MV-4-11 (cell line): ENCODE results near the gene XRCC5.
A peak's percentile ranks its signal among the peaks of the same experiment; 100 is the strongest.

Experiments
- DNase-seq: peaks from one replicate; lab custom pipeline; 2025; lab: John Stamatoyannopoulos, UW

Gene XRCC5

DNA sequence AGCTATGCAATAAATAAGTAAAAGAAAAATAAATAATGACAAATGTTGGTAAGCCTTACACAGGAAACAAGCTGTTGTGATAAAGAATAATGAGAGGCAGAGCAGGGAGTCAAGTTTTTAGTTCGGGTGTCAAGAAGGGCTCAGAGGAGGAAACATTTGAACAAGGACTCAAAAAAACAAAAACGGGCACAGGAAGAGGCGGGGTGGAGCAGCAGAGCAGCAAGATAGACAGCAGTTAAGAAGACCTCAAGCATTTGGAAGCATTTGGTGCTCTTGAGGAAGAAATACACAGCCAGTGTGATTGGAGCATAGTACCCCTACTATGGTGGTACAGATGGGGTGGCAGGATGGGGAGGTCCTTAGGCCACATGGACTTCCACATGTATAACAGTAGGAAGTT, 24.6 kb upstream of the XRCC5 start:
- no peak for DNase-seq

DNA sequence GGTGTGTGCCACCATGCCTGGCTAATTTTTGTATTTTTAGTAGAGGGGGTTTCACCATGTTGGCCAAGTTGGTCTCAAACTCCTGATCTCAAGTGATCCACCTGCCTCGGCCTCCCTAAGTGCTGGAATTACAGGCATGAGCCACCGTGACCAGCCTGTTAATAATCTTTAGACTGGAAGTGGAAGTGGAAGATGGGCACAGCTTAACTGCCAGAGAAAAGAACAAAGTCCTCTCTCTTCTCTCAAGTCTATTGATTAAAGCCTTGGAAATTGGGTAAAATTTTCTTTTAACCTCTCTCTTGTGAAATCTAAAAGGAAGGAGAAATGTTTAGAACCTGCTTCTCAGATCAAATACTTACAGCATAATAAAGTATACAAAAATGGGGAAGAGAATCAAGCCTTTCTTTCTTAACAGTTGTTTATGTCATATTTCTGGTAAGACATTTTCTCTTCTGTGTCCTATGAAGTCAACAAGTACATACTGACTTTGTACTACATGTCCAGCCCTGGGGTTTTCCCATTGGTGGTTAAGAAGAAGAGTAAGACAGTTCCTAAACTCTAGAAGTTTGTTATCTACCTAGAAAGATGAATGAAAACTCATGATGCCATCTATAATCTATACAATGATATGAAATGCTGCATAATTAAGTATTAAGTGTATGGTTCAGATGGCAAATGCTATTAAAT, 22.8 kb upstream of the XRCC5 start:
- DNase-seq: no peak

DNA sequence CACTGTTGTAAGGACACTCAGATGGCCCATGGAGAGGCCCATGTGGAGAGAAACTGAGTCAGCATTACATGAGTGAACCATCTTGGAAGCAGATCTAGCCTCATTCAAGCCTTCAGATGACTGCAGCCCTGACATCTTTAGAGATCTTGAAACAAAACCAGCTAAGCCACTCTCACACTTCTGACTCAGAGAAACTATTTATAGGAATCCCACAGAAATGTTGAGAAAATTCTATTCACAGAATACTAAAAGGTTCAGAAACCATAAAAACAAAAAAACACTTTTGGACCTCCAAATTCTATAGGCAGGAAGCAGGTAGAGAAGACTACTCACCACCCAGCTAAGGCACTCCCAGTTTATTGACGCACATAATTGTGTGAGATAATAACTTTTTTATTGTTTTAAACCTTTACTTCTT, 18.8 kb upstream of the XRCC5 start:
- peak; percentile 73 for DNase-seq

DNA sequence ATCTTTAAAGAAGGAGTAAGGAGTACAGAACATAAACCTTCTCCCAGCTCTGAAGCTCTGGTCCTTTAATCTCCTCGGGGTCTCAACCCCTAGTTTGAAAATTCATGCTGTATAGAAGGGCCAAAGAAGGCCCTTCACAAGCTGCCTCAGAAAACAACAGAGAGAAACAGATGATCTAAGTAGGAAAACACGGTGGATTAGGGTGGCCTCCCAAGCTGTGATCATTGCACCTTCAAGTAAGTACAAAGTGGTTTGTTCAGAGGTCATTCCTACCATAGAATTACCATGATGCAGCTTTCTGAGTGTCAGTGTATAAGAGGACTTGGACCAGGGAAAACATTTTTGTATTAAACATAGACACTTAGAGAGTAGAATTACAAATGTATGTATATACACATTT, 16.5 kb upstream of the XRCC5 start:
- no peak for DNase-seq

DNA sequence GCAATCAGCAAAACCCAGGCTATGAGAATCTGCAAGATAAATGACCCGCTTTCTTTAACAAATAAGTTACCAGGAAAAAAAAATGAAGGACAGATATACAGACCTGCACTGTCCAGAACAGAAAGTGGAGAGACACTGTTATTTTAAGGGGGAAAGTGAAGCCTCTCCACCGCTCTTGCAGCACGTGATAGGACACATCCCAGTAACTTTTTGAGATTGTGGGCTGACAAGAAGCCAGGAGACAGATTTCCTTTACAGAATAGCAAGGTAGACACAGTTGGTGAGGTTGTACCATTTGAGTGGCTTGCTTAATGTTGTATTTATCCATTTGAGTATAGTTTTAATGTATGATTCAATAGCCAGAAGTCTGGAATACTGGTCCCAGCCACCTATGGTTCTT, 14.4 kb upstream of the XRCC5 start:
- no peak for DNase-seq

DNA sequence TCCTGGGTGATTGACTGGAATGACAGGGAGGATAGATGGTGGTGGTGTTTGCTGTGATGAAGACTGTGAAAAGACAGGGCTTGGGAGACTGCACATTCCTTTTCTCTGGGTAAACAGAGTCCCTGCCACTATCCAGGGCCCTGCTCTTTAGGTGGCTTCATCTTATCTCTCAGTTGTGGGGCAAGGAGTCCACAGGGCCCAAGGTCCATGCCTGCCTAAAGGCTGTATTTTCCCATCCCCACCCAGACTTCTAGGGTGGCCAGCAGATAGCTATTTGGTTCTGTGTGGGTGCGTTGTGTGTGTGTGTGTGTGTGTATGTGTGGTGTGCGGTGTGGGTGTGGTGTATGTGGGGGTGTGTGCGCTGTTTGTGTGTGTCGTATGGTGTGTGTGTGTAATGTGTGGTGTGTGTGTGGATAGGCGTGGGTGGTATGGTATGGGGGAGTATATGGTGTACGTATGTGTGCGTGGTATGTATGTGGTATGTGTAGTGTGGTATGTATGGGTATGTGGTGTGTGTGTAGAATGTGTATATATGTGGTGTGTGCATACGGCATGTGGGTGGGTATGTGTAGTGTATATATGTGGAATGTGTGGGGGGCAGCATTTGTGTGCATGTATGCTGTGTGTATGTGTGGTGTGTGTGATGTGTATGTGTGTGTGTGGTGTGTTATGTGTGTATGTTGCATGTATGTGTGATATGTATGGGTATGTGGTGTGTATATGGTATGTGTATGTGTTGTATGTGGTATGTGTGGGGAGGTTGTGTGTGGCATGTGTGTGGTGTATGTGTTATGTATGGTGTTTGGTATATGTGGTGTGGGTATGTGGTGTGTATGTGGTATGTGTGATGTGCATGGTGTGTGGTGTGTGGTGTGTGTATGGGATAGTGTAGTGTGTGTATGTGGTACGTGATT, 10.5 kb upstream of the XRCC5 start:
- no peak for DNase-seq

DNA sequence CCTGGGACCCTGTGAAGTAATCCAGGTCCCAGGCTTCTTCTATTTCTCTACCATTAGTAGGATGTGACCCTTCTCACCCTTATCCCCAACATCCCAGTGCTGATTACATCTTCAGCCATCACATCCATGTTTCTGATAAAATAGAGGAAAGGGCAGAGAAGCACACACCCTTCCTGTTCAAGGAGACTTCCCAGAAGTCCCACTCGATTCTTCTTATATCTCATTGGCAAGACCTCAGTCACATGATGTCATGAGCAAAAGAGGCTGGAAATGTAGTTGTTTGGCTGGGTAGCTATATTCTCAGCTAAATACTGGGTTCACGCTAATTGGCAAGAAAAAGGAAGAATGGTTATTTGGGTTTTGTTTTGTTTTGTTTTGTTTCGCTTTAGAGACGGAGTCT, 8.0 kb upstream of the XRCC5 start:
- no peak for DNase-seq

DNA sequence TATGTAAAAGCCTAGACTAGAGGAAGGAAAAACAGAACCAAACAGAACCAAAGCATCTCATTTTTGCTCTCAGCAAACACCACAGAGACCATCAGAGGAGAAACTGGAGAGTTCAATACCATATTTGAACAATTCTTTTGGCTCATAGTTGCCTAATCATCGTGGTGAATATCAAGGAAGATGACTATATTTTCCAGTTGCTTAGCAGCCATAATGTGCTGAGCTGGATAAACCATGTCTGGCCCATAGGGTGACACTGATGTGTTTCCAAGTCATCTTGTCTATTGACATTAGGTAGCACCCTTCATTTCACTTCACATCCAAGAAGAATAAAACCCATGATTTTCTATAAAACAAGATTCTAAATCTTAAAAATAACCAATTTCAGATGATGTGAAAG, 5.9 kb upstream of the XRCC5 start:
- no peak for DNase-seq

DNA sequence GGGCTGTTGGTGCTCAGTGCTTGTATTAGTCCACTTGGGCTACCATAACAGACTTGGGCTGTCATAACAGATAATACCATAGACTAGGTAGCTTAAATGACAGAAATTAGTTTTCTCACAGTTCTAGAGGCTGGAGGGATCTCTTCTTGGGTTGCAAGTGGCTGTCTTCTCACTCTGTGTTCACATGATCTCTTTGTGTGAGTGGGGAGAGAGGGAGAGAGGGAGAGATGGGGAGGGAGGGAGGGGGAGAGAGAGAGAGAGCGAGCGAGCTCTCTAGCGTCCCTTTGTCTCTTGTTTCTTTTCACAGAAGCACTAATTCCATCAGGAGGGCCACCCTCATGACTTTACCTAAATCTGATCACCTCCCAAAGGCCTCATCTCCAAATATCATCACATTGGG, 4.5 kb upstream of the XRCC5 start:
- DNase-seq: no peak

DNA sequence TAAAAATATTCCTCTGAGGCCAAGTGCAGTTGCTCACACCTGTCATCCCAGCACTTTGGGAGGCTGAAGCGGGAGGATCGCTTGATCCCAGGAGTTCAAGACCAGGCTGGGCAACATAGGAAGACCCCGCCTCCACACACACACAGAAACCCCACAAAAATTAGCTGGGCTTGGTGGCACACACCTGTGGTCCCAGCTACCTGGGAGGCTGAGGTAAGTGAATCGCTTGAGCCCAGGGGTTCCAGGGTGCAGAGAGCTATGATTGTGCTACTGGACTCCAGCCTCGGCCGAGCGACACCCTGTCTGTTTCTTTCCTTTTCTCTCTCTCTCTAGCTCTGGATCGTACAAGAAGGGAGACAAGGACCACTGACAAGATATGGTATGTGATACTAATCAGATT, 1.8 kb upstream of the XRCC5 start:
- DNase-seq: no peak

DNA sequence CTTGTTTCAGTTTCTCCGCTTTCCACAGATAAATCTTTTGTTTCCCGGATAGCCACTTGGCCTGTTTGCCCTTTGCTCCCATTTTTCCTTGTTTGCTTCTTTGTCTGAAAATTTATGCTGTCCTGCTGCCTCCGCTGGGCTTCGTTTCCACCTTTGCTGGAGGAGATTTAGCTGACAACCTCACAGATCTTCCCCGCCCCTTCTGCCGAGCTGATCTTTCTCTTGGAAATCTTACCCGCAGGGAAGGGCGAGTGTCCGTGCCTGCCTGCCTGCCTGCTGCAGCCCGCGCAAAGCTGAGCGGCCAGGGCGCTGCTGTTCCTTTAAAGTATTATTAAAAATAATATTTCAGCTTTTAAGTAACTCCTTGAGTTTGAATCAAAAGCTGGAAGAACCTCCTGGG, 1.4 kb upstream of the XRCC5 start:
- DNase-seq: no peak

DNA sequence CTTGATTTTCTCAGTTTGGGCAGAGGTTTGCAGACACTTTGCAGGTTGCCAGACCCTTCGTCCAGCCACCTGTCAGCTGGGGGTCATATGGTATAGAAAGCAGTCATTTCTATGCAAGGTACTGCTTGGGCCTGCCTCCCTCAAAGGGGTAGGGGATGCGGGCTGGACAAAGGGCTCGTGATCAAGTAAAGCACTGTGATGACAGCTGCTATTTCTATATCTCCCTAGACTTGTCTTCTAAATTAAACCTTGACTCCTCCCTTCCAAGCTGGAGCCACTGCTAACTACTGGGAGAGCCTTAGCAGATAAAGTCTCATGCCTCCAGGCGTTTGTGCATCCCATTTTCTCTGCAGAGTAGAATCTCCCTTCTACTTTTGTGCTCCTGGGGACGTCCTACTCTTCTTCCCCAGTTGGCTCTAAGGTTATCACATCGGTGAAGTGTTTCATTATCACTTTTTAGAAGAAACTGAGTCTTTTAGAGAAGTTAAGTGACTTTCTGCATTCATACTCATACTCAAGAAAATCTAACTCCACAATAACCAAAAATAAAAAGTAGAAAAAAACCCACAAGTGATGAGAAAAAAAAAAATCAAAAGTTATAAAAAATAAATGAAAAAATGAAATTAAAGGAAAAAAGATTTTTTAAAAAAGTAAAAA, 710 bp upstream of the XRCC5 start:
- DNase-seq: no peak

DNA sequence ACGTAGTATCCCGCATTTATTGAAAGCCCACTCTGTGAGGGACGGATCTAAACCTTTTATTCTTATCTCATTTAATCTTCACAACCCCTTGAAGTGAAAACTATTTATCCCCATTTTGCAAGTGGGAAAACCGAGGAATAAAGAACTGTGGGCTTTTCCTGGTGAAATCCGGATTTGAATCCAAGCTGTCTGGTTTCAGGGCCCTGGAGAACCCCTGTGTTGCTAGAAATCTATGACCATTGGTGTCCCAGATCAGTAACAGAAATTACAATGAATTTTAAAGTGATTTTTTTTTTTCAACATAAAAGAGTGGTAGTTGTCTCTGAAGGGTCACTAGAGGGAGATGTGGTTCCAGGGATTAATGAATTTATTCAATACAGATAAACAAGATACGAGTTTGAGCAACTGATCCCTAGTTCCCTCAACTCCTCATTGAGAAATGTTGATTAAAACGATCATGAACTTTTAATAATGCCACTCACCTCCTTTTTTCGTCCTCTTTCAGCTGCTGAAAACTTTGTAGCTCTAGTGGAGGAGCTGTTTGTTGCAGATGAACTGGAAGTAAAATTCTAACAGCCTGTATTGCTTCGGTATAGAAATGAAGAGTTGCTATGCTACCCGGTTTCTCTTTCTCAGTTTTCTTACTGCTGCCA, 940 bp downstream of the XRCC5 start:
- peak; percentile 29 for DNase-seq

DNA sequence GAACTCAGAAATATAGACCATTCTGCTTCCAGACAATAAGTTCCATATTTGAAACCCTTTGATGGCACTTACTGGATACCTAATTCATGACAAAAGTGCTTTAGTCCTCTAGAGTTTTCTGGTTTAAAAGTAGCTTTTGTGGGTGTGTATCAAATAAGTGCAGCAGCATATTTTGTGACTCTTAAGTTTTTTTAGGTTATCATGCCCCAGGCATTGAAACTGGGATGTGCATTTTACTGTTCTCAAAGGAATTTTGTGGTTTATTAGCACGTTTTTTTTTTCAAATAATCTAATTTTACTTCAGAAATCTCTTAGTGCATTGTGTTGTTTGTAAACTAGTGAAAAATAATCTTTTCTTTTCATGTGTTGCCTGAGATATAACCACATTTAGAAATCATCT, 1.5 kb downstream of the XRCC5 start:
- no peak for DNase-seq

DNA sequence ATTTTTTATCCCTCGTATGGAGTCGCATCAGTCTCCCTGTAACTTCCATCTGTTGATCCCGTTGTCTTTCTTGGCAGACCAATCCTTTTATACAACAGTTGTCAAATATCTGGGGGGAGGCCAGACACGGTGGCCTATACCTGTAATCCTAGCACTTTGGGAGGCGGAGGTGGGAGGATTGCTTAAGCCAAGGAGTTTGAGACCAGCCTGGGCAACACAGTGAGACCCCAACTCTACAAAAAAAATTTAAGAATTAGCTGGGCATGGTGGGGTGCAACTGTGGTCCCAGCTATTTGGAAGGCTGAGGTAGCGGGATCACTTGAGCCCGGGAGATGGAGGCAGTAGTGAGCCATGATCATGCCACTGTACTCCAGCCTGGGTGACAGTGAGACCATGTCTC, 2.0 kb downstream of the XRCC5 start:
- no peak for DNase-seq

DNA sequence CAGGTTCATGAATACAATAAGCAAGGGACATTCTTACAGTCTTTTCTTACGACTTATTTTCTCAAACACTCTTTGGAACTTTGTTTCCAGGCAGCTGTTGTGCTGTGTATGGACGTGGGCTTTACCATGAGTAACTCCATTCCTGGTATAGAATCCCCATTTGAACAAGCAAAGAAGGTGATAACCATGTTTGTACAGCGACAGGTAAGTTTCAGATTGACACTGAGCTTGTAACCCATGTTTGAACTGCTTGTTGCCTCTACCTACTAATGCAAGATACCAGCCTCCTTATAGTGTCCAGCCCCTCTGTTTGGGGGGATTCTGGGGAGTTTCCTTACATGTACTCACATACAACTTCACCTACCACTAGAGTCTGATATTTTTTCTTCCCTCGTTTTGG, 3.8 kb downstream of the XRCC5 start:
- DNase-seq: no peak

DNA sequence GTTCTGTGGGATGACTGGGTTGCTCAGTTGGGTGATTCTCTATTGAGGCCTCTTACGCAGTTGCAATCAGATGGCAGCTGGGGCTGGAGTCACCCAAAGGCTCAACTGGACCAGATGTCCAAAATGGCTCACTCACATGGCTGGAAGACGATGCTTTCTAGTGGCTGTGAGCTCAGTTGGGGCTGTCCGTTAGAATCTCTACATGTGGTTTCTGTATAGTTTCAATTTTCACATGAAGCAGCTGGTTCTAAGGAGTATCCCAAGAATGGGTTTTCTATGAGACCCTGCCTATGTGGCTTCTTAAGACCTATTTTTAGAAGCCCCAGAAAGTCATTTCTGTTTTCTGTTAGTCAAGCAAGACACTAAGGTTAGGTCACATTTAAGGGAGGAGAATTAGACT, 4.4 kb downstream of the XRCC5 start:
- peak; percentile 95 for DNase-seq

DNA sequence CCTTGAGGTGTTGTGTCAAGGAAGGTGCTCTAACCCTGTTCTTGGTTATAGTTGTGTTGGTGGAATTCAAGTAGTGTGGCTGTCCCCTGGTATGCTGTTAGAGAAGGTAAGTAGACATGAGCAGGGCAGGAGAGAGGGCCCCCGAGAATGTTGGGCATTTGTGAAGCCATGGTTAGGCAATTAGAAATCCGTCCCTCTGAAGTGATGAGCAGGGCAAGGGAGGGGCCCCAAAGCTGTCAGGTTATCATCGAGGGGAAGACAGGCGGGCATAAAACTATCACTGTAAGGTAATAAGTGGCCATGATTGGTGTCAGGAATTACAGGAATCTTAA, 5.2 kb downstream of the XRCC5 start:
- no peak for DNase-seq

DNA sequence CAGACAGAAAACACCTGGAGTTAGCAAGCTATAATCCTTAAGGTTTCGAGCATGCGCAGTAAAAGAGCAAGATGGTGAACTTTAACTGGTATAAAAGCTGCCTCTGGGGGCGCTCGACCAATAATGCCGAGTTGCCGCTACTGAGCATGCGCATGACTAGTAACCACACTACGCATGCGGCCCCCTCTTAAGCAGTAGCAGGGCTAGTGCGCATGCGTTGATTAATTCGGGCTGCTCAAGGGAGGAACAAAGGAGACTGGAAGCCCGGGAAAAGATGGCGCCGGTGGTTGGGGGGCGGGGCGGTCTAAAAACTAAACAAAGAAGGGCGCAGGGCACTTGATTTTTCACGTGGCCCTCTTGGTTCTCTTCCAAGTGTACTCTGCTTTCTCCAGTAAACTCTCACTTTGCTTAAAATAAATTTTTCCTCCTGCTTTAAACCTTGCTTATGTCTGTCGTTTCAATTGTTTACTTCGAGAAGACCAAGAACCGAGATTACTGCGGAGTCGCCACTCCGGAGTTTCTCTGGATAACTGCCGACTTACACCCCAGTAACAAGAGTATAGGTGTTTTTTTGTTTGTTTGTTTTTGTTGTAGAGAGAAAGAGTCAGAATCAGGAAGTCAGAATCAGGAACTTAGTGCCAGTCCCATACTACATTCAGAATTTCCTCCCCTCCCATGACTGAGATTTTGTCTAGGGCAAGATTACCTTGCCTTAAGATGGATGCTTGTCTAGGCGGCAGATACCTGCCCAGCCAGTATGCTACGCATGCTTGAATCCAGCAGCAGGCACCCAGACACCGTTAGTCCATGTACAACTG, 5.8 kb downstream of the XRCC5 start:
- DNase-seq: peak; percentile 98

DNA sequence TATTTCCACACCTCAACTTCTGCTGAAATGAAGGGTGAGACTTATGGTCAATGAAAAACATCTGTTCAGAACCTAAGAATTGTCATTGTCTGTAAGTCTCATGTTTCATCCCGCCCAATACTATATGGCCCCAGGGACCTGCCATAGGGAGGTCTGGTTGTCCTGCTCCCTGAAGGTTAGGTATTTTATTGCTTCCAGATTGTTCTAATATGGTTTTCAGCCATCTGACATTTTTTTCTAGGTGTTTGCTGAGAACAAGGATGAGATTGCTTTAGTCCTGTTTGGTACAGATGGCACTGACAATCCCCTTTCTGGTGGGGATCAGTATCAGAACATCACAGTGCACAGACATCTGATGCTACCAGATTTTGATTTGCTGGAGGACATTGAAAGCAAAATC, 7.3 kb downstream of the XRCC5 start:
- DNase-seq: no peak

DNA sequence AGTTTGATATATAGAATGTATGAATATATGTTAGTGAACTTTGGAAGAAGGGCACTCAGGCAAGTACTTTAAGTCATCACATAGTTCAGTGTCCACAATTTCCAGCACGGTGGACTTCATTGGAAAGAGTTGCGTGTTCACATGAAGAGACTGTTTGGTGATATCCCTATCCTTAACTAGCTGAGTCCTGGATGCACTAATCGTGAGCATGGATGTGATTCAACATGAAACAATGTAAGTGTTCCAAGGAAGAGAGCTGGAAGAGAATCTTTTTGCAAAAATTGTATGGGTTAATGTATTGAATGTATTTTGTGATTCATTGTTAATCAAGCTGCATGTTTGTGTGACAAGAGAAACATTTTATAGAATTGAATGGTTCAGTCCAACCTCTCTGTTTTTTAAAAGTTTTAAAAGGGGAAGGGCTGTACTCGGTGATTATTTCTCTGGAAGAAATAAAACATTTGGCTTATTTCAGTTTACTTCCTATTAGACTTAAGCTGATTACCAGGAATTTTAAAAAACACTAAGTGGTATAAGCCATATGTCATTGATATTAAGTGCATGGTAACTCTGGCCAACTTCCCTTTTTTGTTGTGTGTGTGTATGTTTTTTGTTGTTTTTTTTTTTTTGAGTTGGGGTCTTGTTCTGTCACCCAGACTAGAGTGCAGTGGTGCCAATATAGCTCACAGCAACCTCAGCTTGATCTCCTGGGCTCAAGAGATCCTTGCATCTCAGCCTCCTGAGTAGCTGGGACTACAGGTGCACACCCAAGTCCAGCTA, 8.6 kb downstream of the XRCC5 start:
- DNase-seq: peak; percentile 16
